Tibial artery (tissue), 4 donors: Measurements from ENCODE around the gene PCDH15.

ENCODE experiments used
- DNase-seq, 2 donors: peaks; one replicate each; pipeline ENCODE4 v3.0.0-alpha.2; 2019
- H3K27ac ChIP-seq, 2 donors: fragments of 200-600 bp; sonication (generic) in 1 of 2; 1 replicate in 1 of 2; 2 replicates in 1 of 2; pipeline ENCODE4 v1.5.1; 2018 to 2019; ENCODE audit warnings: mild to moderate bottlenecking in 1 of 2
- H3K27me3 ChIP-seq, 2 donors: fragments of 200-600 bp; sonication (generic) in 1 of 2; one replicate each; pipeline versions ENCODE4 v1.5.1 to v1.6.0; 2016 to 2019
- H3K36me3 ChIP-seq, 3 donors: fragments of 200-600 bp; sonication (generic) in 2 of 3; one replicate each; pipeline ENCODE4 v1.5.1; 2016 to 2019; ENCODE audit warnings: mild to moderate bottlenecking in 2 of 3
- H3K4me1 ChIP-seq, 4 donors: fragments of 200-600 bp; sonication (generic) in 2 of 4; 1 replicate in 3 of 4; 2 replicates in 1 of 4; pipeline ENCODE4 v1.5.1; 2016 to 2019
- H3K4me3 ChIP-seq, 2 donors: fragments of 200-600 bp; sonication (generic) in 1 of 2; 1 replicate in 1 of 2; 2 replicates in 1 of 2; pipeline ENCODE4 v1.5.1; 2018 to 2019; ENCODE audit warnings: mild to moderate bottlenecking in 2 of 2
- H3K9me3 ChIP-seq, 3 donors: fragments of 200-600 bp; sonication (generic) in 1 of 3; one replicate each; pipeline ENCODE4 v1.5.1; 2016 to 2019
- intact Hi-C: fragments of 100-400 bp; cut with DNase I; formaldehyde crosslinking; loops from one replicate; pipeline ENCODE4 v1.15.0; 2023; ENCODE audit warnings: low total_unique reads
- TF ChIP-seq, protein P1 (sequence below), 2 experiments: fragments of 200-600 bp in 1 of 2; fragments of 450-650 bp in 1 of 2; IDR thresholded peaks; one replicate each; pipeline ENCODE4 v1.5.1; 2017 to 2019; ENCODE audit warnings: antibody characterized with exemption in 2 of 2, mild to moderate bottlenecking in 1 of 2, moderate library complexity in 1 of 2

The PCDH15 gene

DNA sequence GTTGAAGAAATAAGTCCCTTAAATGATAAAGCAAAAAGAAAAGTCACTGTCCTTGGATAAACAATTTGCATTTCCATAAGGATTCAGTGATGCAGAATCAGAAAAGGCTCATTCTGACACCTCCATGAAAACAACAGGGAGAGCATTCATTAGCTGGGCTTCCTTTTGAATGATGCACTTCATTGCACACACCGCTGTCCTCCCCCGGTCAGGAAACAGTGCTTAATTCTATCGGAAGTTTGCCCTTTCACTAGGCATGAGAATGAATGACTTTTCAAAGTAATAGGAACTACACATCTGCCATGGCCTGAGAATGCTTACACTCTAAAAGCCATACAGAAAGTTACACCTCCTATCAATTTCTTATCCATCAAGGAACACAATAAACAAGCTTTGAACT, 4.2 kb downstream of the PCDH15 start:
- Histone ChIP-seq H3K9me3 (no peaks in the 10 kb centered on the region), H3K27me3 (no peaks in the 10 kb centered on the region), H3K4me3 (no peak overlapping the region), H3K4me1 (no peaks in the 10 kb centered on the region), H3K27ac (no peak overlapping the region), H3K36me3 (no peaks in the 10 kb centered on the region)
- intact Hi-C loops, result no loop called here
- DNase-seq, result no peak
- TF ChIP-seq, protein P1, sequence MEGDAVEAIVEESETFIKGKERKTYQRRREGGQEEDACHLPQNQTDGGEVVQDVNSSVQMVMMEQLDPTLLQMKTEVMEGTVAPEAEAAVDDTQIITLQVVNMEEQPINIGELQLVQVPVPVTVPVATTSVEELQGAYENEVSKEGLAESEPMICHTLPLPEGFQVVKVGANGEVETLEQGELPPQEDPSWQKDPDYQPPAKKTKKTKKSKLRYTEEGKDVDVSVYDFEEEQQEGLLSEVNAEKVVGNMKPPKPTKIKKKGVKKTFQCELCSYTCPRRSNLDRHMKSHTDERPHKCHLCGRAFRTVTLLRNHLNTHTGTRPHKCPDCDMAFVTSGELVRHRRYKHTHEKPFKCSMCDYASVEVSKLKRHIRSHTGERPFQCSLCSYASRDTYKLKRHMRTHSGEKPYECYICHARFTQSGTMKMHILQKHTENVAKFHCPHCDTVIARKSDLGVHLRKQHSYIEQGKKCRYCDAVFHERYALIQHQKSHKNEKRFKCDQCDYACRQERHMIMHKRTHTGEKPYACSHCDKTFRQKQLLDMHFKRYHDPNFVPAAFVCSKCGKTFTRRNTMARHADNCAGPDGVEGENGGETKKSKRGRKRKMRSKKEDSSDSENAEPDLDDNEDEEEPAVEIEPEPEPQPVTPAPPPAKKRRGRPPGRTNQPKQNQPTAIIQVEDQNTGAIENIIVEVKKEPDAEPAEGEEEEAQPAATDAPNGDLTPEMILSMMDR (IDR thresholded peaks at IDR 0.05), result no peak

DNA sequence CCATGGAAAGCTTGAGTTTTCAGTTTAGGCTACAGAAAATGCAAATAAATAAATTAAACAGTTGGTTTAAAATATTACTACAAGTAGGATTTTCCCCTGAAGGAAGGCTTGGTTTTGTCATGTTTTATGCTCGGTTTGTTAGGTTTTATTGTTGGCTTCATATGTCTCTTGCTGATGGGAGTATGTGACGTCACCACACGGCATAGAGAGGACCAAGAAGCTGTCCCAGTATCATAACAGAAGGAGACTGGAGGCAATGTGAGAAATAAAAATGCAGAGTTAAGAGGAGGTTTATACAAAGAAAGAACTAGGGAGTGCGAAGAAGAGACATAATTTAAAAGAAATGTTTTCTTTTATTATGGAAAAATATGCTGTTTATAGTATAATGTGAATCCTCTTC, 24.4 kb downstream of the PCDH15 start:
- Histone ChIP-seq H3K9me3 (no peaks in the 10 kb centered on the region), H3K36me3 (no peaks in the 10 kb centered on the region), H3K4me3 (no peak overlapping the region), H3K4me1 (no peaks in the 10 kb centered on the region), H3K27ac (no peak overlapping the region), H3K27me3 (no peaks in the 10 kb centered on the region)
- TF ChIP-seq, protein P1 (IDR thresholded peaks at IDR 0.05), result no peak
- intact Hi-C loops, result no loop called here
- no peak for DNase-seq

DNA sequence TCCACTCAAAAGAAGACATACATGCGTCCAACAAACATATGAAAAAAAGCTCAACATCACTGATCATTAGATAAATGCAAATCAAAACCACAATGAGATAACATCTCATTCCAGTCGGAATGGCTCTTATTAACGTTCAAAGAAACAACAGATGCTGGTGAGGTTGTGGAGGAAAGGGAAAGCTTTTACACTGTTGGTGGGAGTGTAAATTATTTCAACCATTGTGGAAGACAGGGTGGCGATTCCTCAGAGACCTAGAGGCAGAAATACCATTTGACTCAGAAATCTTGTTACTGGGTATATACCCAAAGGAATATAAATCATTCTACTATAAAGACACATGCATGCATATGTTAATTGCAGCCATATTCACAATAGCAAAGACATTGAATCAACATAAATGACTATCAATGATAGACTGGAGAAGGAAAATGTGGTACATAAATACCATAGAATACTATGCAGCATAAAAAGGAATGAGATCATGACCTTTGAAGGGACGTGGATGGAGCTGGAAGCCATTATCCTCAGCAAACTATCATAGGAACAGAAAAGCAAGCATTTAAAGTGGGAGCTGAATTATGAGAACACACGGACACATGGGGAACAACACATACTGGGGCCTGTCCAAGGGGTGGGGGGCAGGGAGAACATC, 28.4 kb downstream of the PCDH15 start:
- TF ChIP-seq, protein P1 (IDR thresholded peaks at IDR 0.05), result no peak
- Histone ChIP-seq H3K4me3 (no peak overlapping the region), H3K27ac (no peak overlapping the region), H3K27me3 (no peaks in the 10 kb centered on the region), H3K4me1 (no peaks in the 10 kb centered on the region), H3K36me3 (no peaks in the 10 kb centered on the region), H3K9me3 (no peaks in the 10 kb centered on the region)
- DNase-seq, result no peak
- intact Hi-C loops, result no loop called here

DNA sequence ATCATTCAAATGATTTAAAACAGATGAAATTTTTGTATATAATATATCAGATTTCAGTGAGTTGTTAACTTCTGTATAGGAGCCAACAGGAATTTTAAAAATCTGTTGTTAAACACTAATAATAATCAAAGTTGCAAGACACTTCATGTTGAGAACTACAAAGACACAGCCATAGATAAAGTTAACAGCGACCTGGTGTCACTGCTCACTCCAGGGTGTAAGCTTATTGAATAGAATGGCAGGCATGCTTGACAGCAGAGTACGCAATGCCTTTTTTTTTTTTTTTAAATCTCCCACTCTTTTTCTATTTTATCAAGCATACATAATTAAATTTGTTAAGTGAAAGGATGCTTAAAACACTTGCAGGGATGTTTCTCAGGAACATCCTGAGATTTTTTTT, 32.0 kb downstream of the PCDH15 start:
- no peaks in the 10 kb centered on the region for H3K9me3 ChIP-seq
- H3K27me3 ChIP-seq, result no peaks in the 10 kb centered on the region
- DNase-seq, result no peak
- TF ChIP-seq, protein P1 (IDR thresholded peaks at IDR 0.05), result no peak
- H3K27ac ChIP-seq, result no peak overlapping the region
- no peak overlapping the region for H3K4me3 ChIP-seq
- H3K36me3 ChIP-seq, result no peaks in the 10 kb centered on the region
- H3K4me1 ChIP-seq, result no peaks in the 10 kb centered on the region
- intact Hi-C loops, result no loop called here

DNA sequence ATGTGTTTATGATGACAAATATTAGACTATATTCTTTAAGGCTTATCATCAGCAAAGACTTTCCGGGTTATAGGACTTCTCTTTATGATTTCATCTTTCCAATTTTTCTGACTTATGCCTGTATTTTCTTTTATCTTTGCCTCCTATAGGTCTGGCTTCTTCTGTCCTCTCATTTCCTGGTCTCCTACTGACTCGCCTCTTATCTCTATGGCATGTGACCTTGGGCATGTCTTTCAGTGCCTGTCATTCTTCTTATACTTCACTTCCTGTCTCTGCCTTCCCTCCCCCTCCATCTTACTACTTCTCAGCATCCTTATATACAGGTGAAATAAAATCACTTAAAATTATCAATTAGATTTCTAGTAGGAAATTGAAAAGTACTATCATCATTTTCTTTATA, 42.2 kb downstream of the PCDH15 start:
- H3K27me3 ChIP-seq, result no peaks in the 10 kb centered on the region
- TF ChIP-seq, protein P1 (IDR thresholded peaks at IDR 0.05), result no peak
- H3K27ac ChIP-seq, result no peak overlapping the region
- intact Hi-C loops, result no loop called here
- no peaks in the 10 kb centered on the region for H3K9me3 ChIP-seq
- no peaks in the 10 kb centered on the region for H3K36me3 ChIP-seq
- no peak overlapping the region for H3K4me3 ChIP-seq
- DNase-seq, result no peak
- H3K4me1 ChIP-seq, result no peaks in the 10 kb centered on the region

DNA sequence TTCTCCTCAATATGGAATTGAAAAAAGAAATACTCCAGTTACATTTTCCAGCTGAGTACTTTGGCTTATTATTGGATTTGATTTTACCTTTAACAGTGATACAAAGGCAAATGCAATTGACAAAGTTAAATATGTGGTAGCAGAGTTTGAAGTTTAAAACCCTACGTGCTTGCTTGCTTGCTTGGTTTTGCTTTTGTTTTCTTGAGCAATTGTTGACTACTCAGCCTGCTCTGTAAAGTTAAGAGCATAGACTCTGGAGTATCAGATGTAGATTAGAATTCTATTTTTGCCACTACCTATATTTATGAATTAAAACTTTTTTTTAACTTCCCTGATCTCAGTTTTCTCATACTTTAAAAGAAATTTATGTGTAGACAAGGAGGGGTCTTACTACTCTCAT, 51.4 kb downstream of the PCDH15 start:
- no peak overlapping the region for H3K4me3 ChIP-seq
- DNase-seq, result no peak
- TF ChIP-seq, protein P1 (IDR thresholded peaks at IDR 0.05), result no peak
- no peak overlapping the region for H3K27ac ChIP-seq
- H3K4me1 ChIP-seq, result no peaks in the 10 kb centered on the region
- no peaks in the 10 kb centered on the region for H3K36me3 ChIP-seq
- intact Hi-C loops, result no loop called here
- H3K9me3 ChIP-seq, result no peaks in the 10 kb centered on the region
- H3K27me3 ChIP-seq, result no peaks in the 10 kb centered on the region
